Left renal cortex interstitium (tissue), 4 donors: ENCODE results near the gene EPHA1. TPM values are rescaled to one million over a fixed set of nuclear protein-coding genes. Genes with fewer than 3 reads are reported as not detected.

ENCODE experiments used
- DNase-seq, 4 donors: peaks; one replicate each; pipeline ENCODE4 v3.0.0-alpha.2; 2013; ENCODE audit warnings: low read depth in 4 of 4, low spot score in 2 of 4, missing footprints in 1 of 4
- polyA plus RNA-seq, 4 donors: library from polyadenylated mRNA; unstranded; fragments of 120-200 nt; gene quantifications; one replicate each; pipeline ENCODE4 v1.2.1, GENCODE V29; 2013; ENCODE audit not compliant: insufficient read length in 4 of 4

EPHA1 gene
- polyA plus RNA-seq, 4 donors: 16.3 to 20.4 (median 18.9) TPM

DNA sequence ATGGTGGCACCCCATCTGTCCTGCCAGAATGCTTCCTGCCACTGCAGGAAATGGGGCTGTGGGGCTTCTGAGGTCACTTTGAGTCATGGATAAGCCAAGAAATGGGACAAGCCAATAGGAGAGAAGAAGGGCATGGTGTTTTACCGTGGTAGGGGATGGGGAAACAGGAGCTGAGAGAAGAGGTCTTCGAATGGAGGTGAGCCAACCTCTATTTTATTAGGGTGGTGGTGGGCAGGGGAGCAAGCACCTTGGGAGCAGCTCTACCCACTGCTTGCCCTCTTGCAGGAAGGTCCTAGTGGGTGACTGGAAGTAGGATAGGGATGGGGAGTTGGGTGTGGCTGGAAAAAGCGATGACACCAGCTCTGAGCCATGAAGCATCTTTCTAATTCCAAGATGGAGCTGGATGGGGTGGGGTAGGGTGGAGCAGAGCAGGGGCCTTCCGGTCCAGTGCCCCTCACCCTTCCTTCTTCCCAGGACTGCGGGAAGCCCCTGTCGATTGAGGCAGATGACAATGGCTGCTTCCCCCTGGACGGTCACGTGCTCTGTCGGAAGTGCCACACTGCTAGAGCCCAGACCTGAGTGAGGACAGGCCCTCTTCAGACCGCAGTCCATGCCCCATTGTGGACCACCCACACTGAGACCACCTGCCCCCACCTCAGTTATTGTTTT is 18.4 kb downstream of the EPHA1 start:
- DNase-seq: no peak

DNA sequence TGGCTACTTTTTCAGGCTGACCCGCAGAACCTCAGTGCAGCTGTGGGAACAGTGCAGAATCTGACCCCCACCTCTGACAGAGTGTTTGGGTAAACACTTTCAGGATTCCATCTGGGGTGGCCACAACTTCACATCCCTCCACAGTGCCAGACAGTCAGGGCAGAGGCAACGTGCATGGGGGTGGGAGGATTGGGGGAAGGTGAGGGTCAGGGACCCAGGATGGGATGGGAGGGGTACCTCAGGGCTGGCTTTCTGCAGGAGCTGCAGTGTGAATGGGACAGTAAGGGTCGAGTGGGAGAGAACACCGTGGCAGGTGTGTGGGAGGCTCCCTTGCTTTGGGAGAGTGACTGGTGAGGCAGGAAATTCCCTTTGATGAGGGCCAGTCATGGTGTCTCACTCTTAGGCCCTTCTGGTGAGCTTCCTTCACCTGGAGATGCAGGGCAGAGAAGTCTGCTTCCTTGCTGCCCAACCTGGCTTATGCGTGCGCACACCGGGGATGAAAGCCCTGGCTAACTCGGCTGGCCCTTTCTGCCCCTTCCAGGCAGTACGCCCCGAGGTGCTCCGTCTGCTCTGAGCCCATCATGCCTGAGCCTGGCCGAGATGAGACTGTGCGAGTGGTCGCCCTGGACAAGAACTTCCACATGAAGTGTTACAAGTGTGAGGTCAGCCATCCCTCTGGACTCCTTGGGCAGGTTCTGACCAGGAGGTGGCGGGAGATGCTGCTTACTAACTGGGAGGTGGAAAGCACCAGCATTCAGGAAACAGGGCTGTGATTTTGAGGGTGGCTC is 19.1 kb downstream of the EPHA1 start:
- DNase-seq: no peak

DNA sequence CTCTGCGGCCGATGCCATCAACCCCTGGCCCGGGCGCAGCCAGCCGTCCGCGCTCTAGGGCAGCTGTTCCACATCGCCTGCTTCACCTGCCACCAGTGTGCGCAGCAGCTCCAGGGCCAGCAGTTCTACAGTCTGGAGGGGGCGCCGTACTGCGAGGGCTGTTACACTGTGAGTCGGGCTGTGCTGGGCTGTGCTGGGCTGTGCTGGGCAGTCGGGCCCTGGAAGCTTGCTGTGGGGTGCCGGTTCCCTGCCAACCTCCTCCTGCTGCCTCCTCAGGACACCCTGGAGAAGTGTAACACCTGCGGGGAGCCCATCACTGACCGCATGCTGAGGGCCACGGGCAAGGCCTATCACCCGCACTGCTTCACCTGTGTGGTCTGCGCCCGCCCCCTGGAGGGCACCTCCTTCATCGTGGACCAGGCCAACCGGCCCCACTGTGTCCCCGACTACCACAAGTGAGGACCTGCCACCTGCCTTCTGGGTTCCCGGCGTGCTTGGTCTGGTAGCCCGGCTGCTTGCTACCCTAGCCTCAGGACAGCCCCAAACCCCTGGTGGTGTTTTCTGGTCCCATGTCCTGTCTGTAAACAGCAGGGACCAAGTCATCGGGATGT is 20.1 kb downstream of the EPHA1 start:
- DNase-seq: no peak

DNA sequence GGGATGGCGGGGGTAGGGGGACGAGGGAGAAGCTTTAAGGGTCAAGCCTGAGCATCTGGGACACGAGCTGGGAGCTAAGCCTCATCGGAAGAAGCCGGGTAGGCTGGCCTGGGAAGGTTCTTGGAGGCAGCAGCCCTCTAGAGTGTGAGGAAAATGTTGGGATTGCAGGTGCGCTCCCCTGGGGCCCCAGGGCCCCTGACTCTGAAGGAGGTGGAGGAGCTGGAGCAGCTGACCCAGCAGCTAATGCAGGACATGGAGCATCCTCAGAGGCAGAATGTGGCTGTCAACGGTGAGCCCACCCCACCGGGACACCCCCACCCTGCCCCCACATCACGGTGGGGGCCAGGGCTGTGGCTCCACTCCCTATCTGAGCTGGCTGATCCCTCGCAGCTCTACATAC is 20.6 kb downstream of the EPHA1 start:
- DNase-seq: no peak

DNA sequence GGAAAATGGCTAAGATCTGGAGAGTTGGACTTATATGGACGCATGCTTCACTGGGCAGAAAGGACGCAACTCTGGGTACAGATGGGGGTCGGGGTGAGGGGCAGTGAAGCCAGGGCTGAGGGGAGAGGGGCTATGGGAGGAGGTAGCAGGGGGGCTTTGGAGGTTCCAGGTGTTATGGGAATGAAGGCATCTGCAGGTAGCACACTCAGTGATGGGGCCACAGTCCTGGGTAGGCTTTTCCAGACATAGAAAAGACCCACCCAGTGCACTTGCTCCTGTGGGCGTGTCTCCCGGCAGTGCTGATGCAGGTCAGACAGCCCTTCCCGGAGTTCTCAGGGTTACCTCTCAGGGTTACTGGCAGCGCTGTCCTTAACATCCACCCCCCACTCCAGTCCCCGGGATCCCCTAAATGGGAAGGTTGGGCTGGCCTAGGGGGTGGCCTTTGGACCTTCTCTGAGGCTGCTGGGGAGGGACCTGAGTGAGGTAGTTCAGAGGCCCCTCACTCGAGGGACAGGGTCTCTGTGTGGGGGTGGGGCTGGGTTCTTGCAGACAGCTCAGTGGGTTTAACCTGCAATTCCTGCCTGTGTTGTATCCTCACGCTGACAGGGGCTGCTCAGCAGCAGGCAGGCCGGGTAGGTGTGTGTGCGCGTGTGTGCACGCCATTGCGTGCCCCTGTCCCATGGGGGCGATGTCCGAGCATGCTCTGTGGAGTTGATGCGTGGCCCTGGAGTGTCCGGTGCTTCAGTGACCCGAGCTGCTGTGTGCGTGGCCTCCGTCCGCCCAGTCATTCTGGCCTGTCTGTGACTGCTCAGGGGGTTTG is 21.3 kb downstream of the EPHA1 start:
- no peak for DNase-seq

DNA sequence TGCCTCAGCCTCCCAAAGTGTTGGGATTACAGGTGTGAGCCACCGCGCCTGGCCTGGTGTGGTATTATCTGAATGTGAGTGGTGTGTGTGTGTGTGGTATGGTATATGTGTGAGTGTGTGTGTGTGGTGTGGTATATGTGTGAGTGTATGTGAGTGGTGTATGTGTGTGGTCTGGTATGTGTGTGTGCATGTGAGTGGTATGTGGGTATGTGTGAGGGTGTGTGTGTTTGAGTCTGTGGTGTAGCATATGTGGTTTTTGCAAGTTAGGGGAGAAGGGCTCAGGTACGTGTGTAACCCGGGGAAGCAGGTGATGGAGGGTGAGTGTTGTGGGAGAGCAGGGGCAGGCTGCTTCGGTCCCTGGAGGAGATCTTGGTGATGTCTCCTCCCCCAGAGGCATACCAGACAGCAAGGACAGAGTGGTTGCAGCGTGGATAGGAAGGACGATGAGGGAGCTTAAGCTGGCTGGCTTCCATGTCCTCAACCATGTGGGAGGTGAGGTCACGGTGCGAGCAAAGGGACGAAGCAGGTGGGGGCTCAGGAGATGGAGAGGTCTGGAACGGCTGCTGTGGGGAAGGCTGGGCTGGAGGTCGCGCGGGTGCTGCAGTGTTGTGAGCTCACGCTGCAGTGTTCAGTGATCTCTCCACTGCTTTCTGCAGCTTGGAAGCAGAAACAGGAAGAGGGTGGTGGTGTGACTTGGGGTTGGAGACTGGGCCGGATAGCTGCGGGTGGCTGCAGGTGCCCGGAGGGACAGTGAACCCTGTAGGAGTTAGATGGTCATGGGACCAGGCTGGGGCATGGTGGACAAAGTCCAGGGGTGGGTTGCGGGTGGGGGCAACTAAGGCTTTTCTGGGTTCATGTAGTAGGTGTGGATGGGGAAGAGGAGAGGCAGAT is 22.5 kb downstream of the EPHA1 start:
- DNase-seq: no peak

DNA sequence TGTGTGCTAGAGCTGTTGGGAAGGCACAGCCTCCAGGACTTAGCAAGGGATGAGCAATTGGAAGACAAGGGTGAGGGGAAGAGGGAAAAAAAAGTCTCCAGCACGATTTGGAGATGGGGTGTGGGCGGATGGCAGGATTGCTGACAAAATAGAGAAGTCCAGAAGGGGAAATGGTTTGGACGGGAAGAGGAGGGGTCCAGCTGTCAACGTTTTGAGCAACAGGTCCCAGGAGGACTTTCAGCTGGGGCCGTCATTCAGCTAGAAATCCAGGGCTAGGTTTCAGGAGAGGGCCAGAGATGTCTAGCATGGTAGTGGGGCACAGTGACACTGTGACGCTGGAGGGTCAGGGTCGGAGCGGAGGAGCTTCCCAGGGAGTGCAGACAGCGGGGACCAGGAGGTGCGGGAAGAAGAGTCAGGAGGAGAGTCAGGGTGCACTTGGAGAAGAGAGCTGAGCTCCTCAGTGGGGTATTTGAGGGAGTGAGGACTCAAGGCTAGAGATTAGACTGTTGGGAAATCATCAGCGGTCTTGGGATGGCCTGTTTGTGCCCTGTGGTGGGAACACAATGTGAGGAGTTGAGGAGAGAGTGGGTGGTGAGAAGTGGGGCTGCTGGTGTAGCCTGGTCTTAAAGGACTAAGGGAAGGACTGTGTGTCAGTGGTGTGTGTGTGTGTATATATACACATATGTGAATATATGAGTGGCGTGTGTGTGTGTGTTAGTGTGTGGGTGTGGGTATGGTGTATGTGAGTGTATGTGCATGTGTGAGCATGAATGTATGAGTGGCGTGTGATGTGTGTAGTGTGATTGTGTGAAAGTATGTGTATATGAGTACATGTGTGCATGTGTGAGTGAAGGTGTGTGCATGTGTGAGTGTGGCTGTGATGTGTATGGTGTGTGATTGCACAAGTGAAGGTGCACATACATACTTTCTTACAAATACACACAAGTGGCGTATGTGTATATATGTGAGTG is 23.7 kb downstream of the EPHA1 start:
- DNase-seq: no peak

DNA sequence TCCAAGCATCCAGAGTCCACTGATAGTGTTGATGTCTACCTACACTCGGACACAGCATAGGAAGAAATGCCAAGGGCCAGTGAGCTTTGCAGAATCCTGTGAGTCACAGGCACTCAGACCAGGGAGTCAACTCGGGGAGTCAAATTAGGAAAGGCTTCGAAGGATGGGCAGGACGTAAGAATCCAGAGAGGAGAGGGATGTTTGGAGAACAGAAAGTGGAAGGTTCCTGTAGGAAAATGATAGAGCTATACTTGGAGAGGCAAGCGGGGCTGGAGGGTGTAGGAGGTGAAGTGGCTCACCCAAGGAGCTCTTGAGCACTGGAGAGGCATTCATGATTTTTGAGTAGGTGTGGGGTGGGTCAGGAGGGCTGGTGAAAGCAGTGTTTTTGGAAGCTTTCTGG is 24.5 kb downstream of the EPHA1 start:
- DNase-seq: no peak

DNA sequence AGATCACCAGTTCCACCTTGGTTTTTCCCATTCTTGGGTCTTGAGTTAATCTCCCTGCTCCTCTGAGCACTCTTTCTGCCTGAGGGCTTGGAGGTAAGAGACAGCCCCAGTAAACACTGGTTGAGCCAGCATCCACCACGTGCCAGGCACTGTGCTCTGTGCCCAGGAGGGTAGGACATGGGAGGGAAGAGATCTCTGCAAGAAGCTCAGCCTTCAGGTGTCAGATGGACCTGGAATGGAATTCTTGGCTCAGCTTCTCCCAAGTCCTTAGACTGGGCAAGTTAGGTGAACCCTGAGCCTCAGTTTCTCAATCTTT is 25.1 kb downstream of the EPHA1 start:
- no peak for DNase-seq

DNA sequence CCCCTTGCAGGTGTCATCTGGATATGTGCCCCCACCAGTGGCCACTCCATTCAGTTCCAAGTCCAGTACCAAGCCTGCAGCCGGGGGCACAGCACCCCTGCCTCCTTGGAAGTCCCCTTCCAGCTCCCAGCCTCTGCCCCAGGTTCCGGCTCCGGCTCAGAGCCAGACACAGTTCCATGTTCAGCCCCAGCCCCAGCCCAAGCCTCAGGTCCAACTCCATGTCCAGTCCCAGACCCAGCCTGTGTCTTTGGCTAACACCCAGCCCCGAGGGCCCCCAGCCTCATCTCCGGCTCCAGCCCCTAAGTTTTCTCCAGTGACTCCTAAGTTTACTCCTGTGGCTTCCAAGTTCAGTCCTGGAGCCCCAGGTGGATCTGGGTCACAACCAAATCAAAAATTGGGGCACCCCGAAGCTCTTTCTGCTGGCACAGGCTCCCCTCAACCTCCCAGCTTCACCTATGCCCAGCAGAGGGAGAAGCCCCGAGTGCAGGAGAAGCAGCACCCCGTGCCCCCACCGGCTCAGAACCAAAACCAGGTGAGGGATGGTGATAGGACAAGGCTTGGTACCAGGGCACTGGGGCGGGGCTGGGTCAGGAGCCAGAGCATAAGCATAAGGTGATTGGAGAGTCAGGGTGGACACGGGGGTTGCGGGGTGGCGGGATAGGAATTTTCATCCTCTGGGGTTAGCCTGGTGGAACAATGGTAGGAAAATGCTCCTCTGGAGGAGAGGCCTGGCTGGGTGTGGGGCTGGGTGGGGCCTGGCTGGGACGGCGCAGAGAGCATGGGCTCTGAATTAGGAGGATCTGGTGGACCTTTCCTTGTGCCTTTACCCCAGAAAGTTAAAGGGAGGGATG is 25.6 kb downstream of the EPHA1 start:
- no peak for DNase-seq

DNA sequence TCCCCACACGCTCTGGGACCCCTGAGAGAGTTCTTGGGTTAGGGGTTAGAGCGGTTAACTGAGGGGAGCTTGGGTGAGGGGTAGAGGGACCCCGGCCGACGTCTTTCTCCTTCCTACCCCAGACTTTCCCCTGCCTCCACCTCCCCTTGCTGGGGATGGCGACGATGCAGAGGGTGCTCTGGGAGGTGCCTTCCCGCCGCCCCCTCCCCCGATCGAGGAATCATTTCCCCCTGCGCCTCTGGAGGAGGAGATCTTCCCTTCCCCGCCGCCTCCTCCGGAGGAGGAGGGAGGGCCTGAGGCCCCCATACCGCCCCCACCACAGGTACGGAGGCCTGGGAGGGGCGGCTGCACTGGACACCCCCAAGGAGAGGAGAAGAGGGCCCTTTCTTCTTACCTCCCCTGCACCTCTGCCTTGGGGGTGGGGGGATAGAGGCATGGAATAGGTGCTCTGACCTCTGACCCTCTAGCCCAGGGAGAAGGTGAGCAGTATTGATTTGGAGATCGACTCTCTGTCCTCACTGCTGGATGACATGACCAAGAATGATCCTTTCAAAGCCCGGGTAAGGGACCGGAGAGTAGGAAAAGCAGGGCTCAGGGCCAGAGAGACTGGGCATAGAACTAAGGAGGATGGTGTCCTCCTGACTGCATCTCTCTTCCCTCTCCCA is 26.4 kb downstream of the EPHA1 start:
- DNase-seq: no peak

DNA sequence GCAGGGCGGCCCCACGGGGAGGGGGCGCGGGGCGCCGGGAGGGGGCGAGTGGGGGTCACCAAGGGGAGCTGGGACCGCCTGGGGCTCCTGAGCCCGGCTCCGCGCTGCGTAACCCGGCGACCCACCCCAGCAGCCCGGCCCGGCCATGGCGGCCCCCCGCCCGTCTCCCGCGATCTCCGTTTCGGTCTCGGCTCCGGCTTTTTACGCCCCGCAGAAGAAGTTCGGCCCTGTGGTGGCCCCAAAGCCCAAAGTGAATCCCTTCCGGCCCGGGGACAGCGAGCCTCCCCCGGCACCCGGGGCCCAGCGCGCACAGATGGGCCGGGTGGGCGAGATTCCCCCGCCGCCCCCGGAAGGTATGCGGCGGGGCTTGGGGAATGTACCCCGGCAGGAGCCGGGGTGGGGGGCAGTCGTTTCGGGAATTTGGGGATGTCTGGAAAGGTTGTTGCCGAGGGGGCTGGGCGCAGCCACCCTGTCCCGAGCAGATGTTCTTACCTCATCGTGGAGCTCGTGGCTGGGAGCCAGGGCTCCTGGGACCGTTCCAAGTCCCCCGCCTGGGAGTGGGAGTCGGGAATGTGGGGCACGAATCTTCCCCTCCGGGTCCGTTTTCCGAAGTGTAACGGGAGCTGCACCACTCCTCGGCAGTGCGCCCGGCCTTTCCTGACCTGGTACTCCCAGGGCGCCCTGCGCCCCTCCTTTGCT is 27.1 kb downstream of the EPHA1 start:
- peak in 3 of 4 donors; percentile 49 to 67 (median 57) for DNase-seq

DNA sequence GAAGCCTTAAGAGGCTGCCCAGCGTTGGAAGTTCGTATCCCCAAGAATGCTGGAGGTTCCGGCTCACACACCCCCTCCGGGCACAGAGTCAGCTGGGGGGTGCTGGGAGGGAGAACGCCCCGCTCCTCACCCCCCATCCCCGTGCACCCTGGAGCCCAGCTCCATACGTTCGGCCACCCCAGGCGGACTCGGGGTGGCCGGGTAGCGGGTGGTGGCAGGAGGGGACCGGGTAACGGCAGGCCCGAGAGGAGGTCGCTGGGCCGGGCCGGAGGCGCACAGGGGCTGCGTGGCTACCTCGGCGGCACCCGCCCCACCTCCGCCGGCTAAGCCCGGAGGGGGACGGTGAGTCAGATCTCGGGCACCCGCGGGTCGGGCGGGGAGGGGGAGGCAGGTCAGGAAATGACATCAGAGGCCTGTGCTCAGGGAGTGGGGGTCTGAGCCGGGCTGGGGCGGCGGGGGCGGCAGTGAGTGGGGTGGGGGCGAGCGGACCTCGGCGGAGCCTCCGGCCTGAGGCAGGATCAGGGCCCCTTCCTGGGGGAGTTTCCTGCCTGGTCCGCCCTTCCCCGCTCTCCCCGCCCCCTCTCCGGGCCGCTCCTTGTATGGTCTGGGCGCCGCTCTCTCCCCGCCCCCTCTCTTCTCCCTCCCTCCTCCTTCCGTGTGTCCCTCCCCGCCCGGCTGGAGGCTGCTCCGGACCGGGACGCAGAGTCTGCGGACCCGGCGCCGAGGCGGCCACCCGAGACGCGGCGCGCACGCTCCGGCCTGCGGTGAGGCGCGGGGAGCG is 27.8 kb downstream of the EPHA1 start, which contains the start of gene ZYX:
TSS of gene ZYX (plus strand) at position 700 of the 781 bp plus-strand sequence. CDS start 227 bp downstream, outside the sequence.
- DNase-seq: peak; percentile 60 to 81 (median 79)

DNA sequence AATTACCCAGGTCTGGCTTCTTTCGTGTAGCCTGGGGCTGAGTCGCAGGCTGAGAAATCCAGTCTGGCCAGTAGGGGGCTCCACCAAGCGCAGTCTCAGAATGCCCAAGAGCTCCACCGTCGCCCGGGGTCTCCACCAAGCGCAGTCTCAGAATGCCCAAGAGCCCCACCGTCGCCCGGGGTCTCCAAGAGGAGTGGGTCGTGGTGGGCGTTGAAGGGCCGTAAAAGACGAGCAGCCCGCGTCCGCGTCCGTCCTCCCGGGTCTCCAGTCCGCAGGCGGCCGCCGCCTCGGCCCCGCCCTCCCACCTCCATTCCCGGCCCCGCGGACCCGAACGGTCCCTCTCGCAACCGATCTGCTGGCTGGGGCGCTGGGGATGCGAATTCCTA is 28.4 kb downstream of the EPHA1 start:
- DNase-seq: peak; percentile 80 to 88 (median 83)

DNA sequence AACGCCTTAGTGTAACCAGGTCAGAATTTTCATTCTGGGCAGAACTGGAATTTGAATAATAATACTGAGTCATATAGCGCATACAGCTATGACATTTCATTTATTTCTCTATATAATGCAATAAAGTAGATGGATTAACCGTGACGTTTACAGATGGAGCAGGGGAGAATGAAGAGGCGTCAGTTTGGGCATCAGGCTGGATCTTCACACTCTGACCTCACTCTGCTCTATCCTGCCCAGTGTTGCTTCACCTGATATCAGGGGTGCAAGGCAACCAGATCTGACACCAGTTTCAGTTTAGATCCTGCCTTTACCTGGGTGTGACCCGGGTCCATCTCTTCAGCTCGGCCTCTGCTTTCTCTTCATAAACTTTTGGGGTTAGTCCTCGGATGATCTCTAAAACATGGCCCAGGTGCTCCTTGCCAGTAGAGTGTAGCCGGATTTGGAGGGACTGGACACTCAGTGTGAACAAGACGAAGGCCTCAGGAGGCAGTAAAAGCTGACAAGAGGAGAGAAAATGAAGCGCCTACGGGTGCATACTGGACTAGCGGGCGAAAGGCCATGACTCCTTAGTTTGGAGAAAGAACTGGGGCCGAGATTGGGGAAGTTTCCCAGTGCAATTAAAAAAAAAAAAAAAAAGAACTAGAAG is 28.9 kb downstream of the EPHA1 start:
- DNase-seq: no peak
